ENCODE data around the gene SH3RF3.
"Not testable (repeated sequence)": the region's sequence is repeated elsewhere in the genome, so short reads cannot be mapped to it uniquely, and the experiment has no call there.

Gene SH3RF3

GRCh38 chr2:109159096-109159495 is 30.1 kb downstream of the SH3RF3 start:
- DNase-seq (ENCODE audit: low read depth): no peak

- DNase-seq (ENCODE audit: low read depth): no peak
Measured at GRCh38 chr2:109160714-109161440, 31.9 kb downstream of the SH3RF3 start.

- not testable (repeated sequence) for DNase-seq (ENCODE audit: low read depth)
Measured at GRCh38 chr2:109162367-109162766, 33.4 kb downstream of the SH3RF3 start.

- no peak for DNase-seq (ENCODE audit: low read depth)
Measured at GRCh38 chr2:109162999-109163398, 34.0 kb downstream of the SH3RF3 start.

- DNase-seq (ENCODE audit: low read depth): no peak
Measured at GRCh38 chr2:109164311-109164710, 35.3 kb downstream of the SH3RF3 start.

GRCh38 chr2:109164739-109165221 is 35.8 kb downstream of the SH3RF3 start:
- DNase-seq (ENCODE audit: low read depth): no peak

- DNase-seq (ENCODE audit: low read depth): no peak
Measured at GRCh38 chr2:109166811-109167210, 37.8 kb downstream of the SH3RF3 start.

GRCh38 chr2:109168086-109168485 is 39.1 kb downstream of the SH3RF3 start:
- no peak for DNase-seq (ENCODE audit: low read depth)

GRCh38 chr2:109168716-109169115 is 39.7 kb downstream of the SH3RF3 start:
- no peak for DNase-seq (ENCODE audit: low read depth)

GRCh38 chr2:109170645-109171044 is 41.6 kb downstream of the SH3RF3 start:
- no peak for DNase-seq (ENCODE audit: low read depth)

- no peak for DNase-seq (ENCODE audit: low read depth)
Measured at GRCh38 chr2:109171444-109172334, 42.7 kb downstream of the SH3RF3 start.

- no peak for DNase-seq (ENCODE audit: low read depth)
Measured at GRCh38 chr2:109172556-109173105, 43.6 kb downstream of the SH3RF3 start.

- no peak for DNase-seq (ENCODE audit: low read depth)
Measured at GRCh38 chr2:109173311-109174171, 44.5 kb downstream of the SH3RF3 start.

- DNase-seq (ENCODE audit: low read depth): no peak
Measured at GRCh38 chr2:109174214-109174613, 45.2 kb downstream of the SH3RF3 start.

GRCh38 chr2:109174626-109175349 is 45.8 kb downstream of the SH3RF3 start:
- DNase-seq (ENCODE audit: low read depth): no peak

GRCh38 chr2:109175350-109175678 is 46.3 kb downstream of the SH3RF3 start:
- DNase-seq (ENCODE audit: low read depth): no peak

- no peak for DNase-seq (ENCODE audit: low read depth)
Measured at GRCh38 chr2:109176928-109177327, 47.9 kb downstream of the SH3RF3 start.

GRCh38 chr2:109177635-109178034 is 48.6 kb downstream of the SH3RF3 start:
- no peak for DNase-seq (ENCODE audit: low read depth)

- no peak for DNase-seq (ENCODE audit: low read depth)
Measured at GRCh38 chr2:109178968-109179367, 50.0 kb downstream of the SH3RF3 start.

- DNase-seq (ENCODE audit: low read depth): no peak
Measured at GRCh38 chr2:109180786-109181185, 51.8 kb downstream of the SH3RF3 start.

- no peak for DNase-seq (ENCODE audit: low read depth)
Measured at GRCh38 chr2:109182426-109182825, 53.4 kb downstream of the SH3RF3 start.

Measured in stimulated activated CD8-positive, alpha-beta memory T cell treated with anti-CD3 and anti-CD28 coated beads, Interleukin-4, amount 100 ng/mL, for 24 hours (primary cell).